ENCODE measurements around the gene C18orf54.
"Not testable (repeated sequence)": the region's sequence is repeated elsewhere in the genome, so short reads cannot be mapped to it uniquely, and the experiment has no call there.

The C18orf54 gene

DNA sequence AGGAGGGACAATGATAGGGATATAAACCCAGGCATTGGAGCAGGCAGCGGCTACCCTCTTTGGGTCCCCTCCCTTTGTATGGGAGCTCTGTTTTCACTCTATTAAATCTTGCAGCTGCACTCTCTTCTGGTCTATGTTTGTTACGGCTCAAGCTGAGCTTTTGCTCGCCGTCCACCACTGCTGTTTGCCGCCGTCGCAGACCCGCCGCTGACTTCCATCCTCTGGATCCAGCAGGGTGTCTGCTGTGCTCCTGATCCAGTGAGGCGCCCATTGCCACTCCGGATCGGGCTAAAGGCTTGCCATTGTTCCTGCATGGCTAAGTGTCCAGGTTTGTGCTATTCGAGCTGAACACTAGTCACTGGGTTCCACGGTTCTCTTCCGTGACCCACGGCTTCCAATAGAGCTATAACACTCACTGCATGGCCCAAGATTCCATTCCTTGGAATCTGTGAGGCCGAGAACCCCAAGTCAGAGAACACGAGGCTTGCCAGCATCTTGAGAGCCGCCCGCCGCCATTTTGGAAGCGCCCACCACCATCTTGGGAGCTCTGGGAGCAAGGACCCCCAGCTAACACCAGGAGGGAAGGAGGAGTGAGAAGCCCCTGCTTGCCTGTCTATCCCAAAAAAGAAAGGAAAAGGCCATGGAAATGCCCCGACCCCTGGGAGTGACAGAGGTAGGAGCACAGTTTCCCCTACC lies 29.2 kb downstream of the C18orf54 start:
- not testable (repeated sequence) for DNase-seq (ENCODE audit: low read depth in 2 of 2)

GRCh38 chr18:54387631-54388030 lies 29.9 kb downstream of the C18orf54 start:
- no peak for DNase-seq (ENCODE audit: low read depth in 2 of 2)

DNA sequence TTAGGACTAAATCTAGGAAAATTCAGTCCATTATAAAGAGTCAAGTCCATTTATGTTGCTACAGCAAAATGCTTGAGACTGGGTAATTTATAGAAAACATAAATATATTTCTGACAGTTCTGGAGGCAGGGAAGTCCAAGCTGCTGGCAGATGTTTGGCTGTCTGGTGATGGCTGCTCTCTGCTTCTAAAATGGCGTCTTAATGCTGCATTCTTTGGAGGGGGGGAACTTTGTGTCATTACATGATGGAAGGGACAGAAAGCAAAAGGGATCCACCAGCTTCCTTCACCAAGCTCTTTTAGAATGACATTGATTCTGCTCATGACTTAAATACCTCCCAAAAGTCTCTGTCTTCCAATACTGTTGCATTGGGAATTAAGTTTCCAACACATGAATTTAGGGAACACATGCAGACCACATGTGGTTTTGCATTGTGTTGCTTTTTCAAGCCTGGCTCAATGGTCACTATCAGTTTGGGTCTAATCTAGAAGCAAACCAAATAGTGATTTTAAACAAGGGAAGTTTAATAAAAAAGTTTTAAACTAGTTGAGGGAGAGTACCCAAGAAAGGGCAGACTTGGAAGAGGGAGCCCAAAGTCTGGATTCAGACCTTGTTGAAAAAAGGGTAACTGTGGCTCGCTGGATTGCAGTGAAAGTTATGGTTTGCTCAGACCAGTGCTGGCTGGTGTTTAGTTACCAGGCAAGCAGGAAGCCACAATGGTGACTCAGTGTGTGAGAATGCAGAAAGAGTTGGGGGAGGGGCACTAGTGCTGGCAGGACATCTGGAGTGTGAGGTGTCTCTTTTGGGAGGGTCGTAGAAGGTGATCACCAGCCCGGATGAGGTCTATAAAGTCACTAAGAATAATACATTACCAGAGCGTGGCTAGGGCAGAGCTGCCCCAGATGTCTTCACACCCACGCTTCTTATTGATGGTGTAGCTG lies 30.8 kb downstream of the C18orf54 start:
- DNase-seq (ENCODE audit: low read depth in 2 of 2): no peak

- DNase-seq (ENCODE audit: low read depth in 2 of 2): no peak
Observed at GRCh38 chr18:54389143-54389505, 31.4 kb downstream of the C18orf54 start.

- no peak for DNase-seq (ENCODE audit: low read depth in 2 of 2)
Observed at GRCh38 chr18:54390838-54391237, 33.1 kb downstream of the C18orf54 start.

- no peak for DNase-seq (ENCODE audit: low read depth in 2 of 2)
Observed at GRCh38 chr18:54392543-54393023, 34.9 kb downstream of the C18orf54 start.

- no peak for DNase-seq (ENCODE audit: low read depth in 2 of 2)
Observed at GRCh38 chr18:54393648-54394294, 36.1 kb downstream of the C18orf54 start.

DNA sequence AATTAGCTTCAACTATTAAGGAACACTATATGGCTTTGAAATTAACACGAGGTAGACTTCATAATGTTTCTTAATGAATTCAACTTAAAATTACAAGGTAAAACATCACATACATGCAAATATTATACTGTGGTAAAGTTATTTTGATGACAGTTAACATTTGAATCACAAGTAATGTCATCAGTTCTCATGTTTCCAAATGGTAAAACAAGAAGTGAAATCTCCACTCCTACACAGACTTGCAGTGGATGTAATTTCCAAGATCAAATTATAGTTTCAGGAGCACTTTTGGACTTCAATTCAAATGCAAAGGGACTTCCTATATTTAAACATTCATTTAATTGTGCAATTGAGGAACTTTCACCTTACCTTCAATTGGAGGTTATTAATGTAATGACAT lies 39.1 kb downstream of the C18orf54 start:
- DNase-seq (ENCODE audit: low read depth in 2 of 2): no peak

GRCh38 chr18:54405290-54405689 lies 47.6 kb downstream of the C18orf54 start:
- no peak for DNase-seq (ENCODE audit: low read depth in 2 of 2)

DNA sequence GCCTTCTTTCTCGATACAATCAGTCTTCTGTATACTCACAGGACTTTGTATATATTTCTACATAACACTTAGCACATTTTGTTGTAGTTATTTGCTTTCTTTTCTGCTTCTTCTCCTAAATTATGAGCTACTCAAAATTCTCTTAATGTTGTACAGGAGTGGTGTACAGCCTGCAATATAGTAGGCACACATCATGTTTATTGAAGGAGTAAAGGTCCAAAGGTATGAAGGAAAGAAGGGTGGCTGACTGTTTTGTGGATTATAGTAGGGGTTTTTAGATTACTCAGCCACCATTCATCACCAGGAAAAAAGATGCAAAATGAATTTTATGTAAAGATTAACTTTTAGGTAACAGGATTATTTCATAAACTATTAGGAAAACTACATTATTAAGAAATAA lies 54.1 kb downstream of the C18orf54 start:
- no peak for DNase-seq (ENCODE audit: low read depth in 2 of 2)

GRCh38 chr18:54415086-54415485 lies 57.4 kb downstream of the C18orf54 start:
- DNase-seq (ENCODE audit: low read depth in 2 of 2): no peak

- no peak for DNase-seq (ENCODE audit: low read depth in 2 of 2)
Observed at GRCh38 chr18:54416436-54416835, 58.7 kb downstream of the C18orf54 start.

GRCh38 chr18:54423831-54424230 lies 66.1 kb downstream of the C18orf54 start:
- DNase-seq (ENCODE audit: low read depth in 2 of 2): no peak

- DNase-seq (ENCODE audit: low read depth in 2 of 2): no peak
Observed at GRCh38 chr18:54426085-54426665, 68.5 kb downstream of the C18orf54 start.

Measured in stimulated activated CD8-positive, alpha-beta memory T cell treated with anti-CD3 and anti-CD28 coated beads, Interleukin-7, amount 100 ng/mL, for 1 hour (primary cell).